Measurements from ENCODE around the gene PFKFB3. TPM values are rescaled to one million over a fixed set of nuclear protein-coding genes. Genes with fewer than 3 reads are reported as not detected.

PFKFB3 gene
- polyA plus RNA-seq, 2 donors = 26.2 to 42.7 TPM

GRCh38 chr10:6215241-6215640, 12.5 kb downstream of the PFKFB3 start:
- no peak overlapping the region for H3K27ac ChIP-seq (ENCODE audit: low read depth in 2 of 2, low read length in 1 of 2)
- no peaks in the 10 kb centered on the region for H3K9me3 ChIP-seq (ENCODE audit: control insufficient read depth in 2 of 2, insufficient read depth in 1 of 2, low read depth in 1 of 2, low read length in 1 of 2)
- no peaks in the 10 kb centered on the region for H3K27me3 ChIP-seq (ENCODE audit: control insufficient read depth in 1 of 2, insufficient read depth in 2 of 2, low read length in 2 of 2)
- H3K36me3 ChIP-seq (ENCODE audit: control insufficient read depth in 2 of 2, insufficient read depth in 2 of 2, low read length in 1 of 2) = peaks cover 13 to 34% of the 10 kb centered on the region in 2 donors
- H3K4me3 ChIP-seq (ENCODE audit: low read depth in 1 of 2, low read length in 2 of 2) = no peak overlapping the region
- 80 to 87% methylated on average over 19 of the region's 19 CpGs for WGBS, 2 donors
- peaks cover 0 to 19% of the 10 kb centered on the region in 2 donors for H3K4me1 ChIP-seq (ENCODE audit: control insufficient read depth in 2 of 2, insufficient read depth in 2 of 2, low read length in 1 of 2)

DNA sequence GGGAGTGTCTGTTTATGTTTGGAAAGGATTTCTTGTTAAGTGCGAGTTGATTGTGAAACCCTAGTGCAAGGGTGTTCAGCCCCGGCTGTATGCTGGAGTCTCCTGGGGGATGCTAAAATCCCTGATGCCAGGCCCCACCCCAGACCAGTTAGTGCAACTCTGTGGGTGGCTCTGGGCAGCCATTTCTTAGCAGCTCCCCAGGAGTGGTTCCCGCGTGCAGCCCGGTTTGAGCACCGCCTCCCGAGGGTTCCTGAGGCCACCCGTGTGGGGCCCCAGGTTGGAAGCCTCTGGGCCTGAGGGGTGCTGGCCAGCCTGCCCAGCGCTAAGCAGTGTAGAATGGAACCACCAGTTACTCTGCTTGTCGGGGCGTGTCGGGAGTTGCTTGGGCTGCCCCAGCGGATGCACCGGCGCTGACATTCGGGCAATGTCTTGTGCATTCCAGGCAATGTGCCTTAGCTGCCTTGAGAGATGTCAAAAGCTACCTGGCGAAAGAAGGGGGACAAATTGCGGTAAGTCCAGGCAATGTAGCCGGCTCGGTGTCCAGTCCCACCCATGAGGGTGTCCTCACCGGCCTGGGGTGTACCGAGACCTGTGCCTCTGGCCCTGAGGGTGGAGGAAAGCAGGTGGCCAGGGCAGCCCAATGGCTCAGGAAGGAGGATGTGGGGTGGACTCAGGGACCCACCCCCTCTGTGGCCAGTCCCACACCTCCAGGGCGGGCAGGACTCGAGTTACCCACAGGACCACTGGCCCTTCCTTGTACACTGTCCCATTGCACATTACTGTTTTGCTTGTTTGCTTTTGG, 13.2 kb downstream of the PFKFB3 start:
- WGBS, 2 donors = 67 to 84% methylated on average over 24 of the region's 24 CpGs
- Histone ChIP-seq H3K4me3 (ENCODE audit: low read depth in 1 of 2, low read length in 2 of 2) (no peak overlapping the region), H3K36me3 (ENCODE audit: control insufficient read depth in 2 of 2, insufficient read depth in 2 of 2, low read length in 1 of 2) (peaks cover 20 to 41% of the 10 kb centered on the region in 2 donors), H3K27ac (ENCODE audit: low read depth in 2 of 2, low read length in 1 of 2) (no peak overlapping the region), H3K27me3 (ENCODE audit: control insufficient read depth in 1 of 2, insufficient read depth in 2 of 2, low read length in 2 of 2) (no peaks in the 10 kb centered on the region), H3K9me3 (ENCODE audit: control insufficient read depth in 2 of 2, insufficient read depth in 1 of 2, low read depth in 1 of 2, low read length in 1 of 2) (no peaks in the 10 kb centered on the region), H3K4me1 (ENCODE audit: control insufficient read depth in 2 of 2, insufficient read depth in 2 of 2, low read length in 1 of 2) (peaks cover 0 to 19% of the 10 kb centered on the region in 2 donors)

GRCh38 chr10:6216916-6217315, 14.2 kb downstream of the PFKFB3 start:
- no peaks in the 10 kb centered on the region for H3K27me3 ChIP-seq (ENCODE audit: control insufficient read depth in 1 of 2, insufficient read depth in 2 of 2, low read length in 2 of 2)
- 91 to 92% methylated on average over 20 of the region's 20 CpGs for WGBS, 2 donors
- peaks cover 27 to 51% of the 10 kb centered on the region in 2 donors for H3K36me3 ChIP-seq (ENCODE audit: control insufficient read depth in 2 of 2, insufficient read depth in 2 of 2, low read length in 1 of 2)

GRCh38 chr10:6217611-6218010, 14.9 kb downstream of the PFKFB3 start:
- Histone ChIP-seq H3K9me3 (ENCODE audit: control insufficient read depth in 2 of 2, insufficient read depth in 1 of 2, low read depth in 1 of 2, low read length in 1 of 2) (no peaks in the 10 kb centered on the region), H3K27ac (ENCODE audit: low read depth in 2 of 2, low read length in 1 of 2) (no peak overlapping the region), H3K4me3 (ENCODE audit: low read depth in 1 of 2, low read length in 2 of 2) (no peak overlapping the region), H3K36me3 (ENCODE audit: control insufficient read depth in 2 of 2, insufficient read depth in 2 of 2, low read length in 1 of 2) (peaks cover 30 to 54% of the 10 kb centered on the region in 2 donors), H3K27me3 (ENCODE audit: control insufficient read depth in 1 of 2, insufficient read depth in 2 of 2, low read length in 2 of 2) (no peaks in the 10 kb centered on the region), H3K4me1 (ENCODE audit: control insufficient read depth in 2 of 2, insufficient read depth in 2 of 2, low read length in 1 of 2) (peaks cover 0 to 12% of the 10 kb centered on the region in 2 donors)
- 63 to 72% methylated on average over 3 of the region's 3 CpGs for WGBS, 2 donors

More at GRCh38 chr10:6216916-6217315, 14.2 kb downstream of the PFKFB3 start:
- H3K9me3 ChIP-seq (ENCODE audit: control insufficient read depth in 2 of 2, insufficient read depth in 1 of 2, low read depth in 1 of 2, low read length in 1 of 2) = no peaks in the 10 kb centered on the region
- H3K4me3 ChIP-seq (ENCODE audit: low read depth in 1 of 2, low read length in 2 of 2) = no peak overlapping the region
- H3K4me1 ChIP-seq (ENCODE audit: control insufficient read depth in 2 of 2, insufficient read depth in 2 of 2, low read length in 1 of 2) = peaks cover 0 to 12% of the 10 kb centered on the region in 2 donors
- H3K27ac ChIP-seq (ENCODE audit: low read depth in 2 of 2, low read length in 1 of 2) = no peak overlapping the region

DNA sequence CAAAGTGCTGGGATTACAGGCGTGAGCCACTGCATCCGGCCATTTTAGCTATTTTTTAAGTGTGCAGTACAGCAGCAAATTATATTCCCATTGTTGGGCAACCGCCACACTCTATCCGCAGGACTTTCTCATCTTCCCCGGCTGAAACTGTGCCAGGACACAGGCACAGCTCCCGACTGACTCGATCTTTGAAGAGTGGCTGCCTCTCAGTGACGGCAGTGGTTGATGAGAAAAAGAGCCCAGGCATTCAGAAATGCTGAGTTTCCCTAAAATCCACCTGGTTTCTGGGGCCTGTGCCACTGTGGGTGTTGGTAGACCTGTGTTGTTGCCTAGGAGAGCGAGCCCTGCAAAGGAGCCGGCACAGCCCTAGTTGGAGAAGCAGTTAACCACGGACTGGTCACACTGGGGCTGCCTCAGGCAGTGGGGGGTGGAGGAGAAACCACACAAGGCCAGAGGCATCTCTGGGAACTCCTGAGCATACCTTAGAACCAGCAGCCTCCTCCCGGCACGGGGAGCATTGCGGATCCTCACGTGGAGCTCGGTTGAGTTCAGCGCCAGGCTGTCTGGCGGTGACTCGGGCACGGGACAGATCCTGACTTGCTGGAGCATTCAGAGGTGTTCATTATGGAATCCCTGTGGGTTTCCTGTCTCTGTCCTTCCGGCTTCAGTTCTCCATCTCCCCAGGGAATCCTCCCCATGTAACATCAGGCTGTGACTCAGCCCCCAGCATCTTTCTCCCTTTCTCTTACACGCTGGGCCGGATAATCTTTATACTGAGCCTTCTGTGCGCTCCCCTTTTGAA, 16.2 kb downstream of the PFKFB3 start:
- Histone ChIP-seq H3K36me3 (ENCODE audit: control insufficient read depth in 2 of 2, insufficient read depth in 2 of 2, low read length in 1 of 2) (peaks cover 31 to 58% of the 10 kb centered on the region in 2 donors), H3K4me1 (ENCODE audit: control insufficient read depth in 2 of 2, insufficient read depth in 2 of 2, low read length in 1 of 2) (peaks cover 0 to 12% of the 10 kb centered on the region in 2 donors), H3K9me3 (ENCODE audit: control insufficient read depth in 2 of 2, insufficient read depth in 1 of 2, low read depth in 1 of 2, low read length in 1 of 2) (no peaks in the 10 kb centered on the region), H3K27ac (ENCODE audit: low read depth in 2 of 2, low read length in 1 of 2) (peak overlapping the region; percentile 51 to 53), H3K4me3 (ENCODE audit: low read depth in 1 of 2, low read length in 2 of 2) (no peak overlapping the region), H3K27me3 (ENCODE audit: control insufficient read depth in 1 of 2, insufficient read depth in 2 of 2, low read length in 2 of 2) (no peaks in the 10 kb centered on the region)
- 53 to 78% methylated on average over 24 of the region's 24 CpGs for WGBS, 2 donors

- 56 to 72% methylated on average over 10 of the region's 10 CpGs for WGBS, 2 donors
- no peaks in the 10 kb centered on the region for H3K27me3 ChIP-seq (ENCODE audit: control insufficient read depth in 1 of 2, insufficient read depth in 2 of 2, low read length in 2 of 2)
- no peak overlapping the region for H3K4me3 ChIP-seq (ENCODE audit: low read depth in 1 of 2, low read length in 2 of 2)
- H3K4me1 ChIP-seq (ENCODE audit: control insufficient read depth in 2 of 2, insufficient read depth in 2 of 2, low read length in 1 of 2) = peaks cover 0 to 12% of the 10 kb centered on the region in 2 donors
- peaks cover 33 to 58% of the 10 kb centered on the region in 2 donors for H3K36me3 ChIP-seq (ENCODE audit: control insufficient read depth in 2 of 2, insufficient read depth in 2 of 2, low read length in 1 of 2)
- H3K9me3 ChIP-seq (ENCODE audit: control insufficient read depth in 2 of 2, insufficient read depth in 1 of 2, low read depth in 1 of 2, low read length in 1 of 2) = no peaks in the 10 kb centered on the region
- H3K27ac ChIP-seq (ENCODE audit: low read depth in 2 of 2, low read length in 1 of 2) = peak overlapping the region in 1 of 2 donors; percentile 34
Measured at GRCh38 chr10:6219494-6219836, 16.7 kb downstream of the PFKFB3 start.

DNA sequence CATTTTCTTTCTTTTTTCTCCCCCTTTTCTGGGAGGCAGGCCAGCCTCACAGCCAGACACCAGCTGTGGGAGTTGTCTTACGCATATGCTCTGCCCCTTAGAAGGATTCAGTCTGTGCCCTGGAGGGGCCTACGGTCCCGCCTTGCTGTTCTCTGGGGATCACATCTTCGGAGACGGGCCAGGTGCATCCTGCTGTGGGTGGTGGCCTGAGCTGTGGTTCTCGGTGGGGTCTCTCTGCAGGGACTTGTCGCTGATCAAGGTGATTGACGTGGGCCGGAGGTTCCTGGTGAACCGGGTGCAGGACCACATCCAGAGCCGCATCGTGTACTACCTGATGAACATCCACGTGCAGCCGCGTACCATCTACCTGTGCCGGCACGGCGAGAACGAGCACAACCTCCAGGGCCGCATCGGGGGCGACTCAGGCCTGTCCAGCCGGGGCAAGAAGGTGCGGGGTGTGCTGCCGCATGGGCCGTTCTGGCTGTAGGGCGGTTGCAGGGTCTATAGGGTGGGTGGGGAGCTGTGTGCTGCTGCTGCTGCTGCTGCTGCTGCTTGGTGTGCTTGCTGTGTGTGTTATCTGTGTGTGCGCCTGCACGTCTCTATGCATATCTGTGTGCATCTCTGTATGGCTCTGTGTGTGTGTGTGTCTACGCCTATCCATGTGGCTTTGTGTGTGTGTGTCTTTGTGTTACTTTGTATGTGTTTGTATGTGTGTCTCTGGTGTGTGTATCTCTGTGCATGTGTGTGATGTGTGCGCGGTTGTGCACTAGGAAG, 17.9 kb downstream of the PFKFB3 start:
- WGBS, 2 donors = 93 to 94% methylated on average over 31 to 32 of the region's 32 CpGs
- H3K27ac ChIP-seq (ENCODE audit: low read depth in 2 of 2, low read length in 1 of 2) = no peak overlapping the region
- peaks cover 33 to 60% of the 10 kb centered on the region in 2 donors for H3K36me3 ChIP-seq (ENCODE audit: control insufficient read depth in 2 of 2, insufficient read depth in 2 of 2, low read length in 1 of 2)
- peaks cover 0 to 7% of the 10 kb centered on the region in 2 donors for H3K4me1 ChIP-seq (ENCODE audit: control insufficient read depth in 2 of 2, insufficient read depth in 2 of 2, low read length in 1 of 2)
- no peaks in the 10 kb centered on the region for H3K27me3 ChIP-seq (ENCODE audit: control insufficient read depth in 1 of 2, insufficient read depth in 2 of 2, low read length in 2 of 2)
- no peak overlapping the region for H3K4me3 ChIP-seq (ENCODE audit: low read depth in 1 of 2, low read length in 2 of 2)
- no peaks in the 10 kb centered on the region for H3K9me3 ChIP-seq (ENCODE audit: control insufficient read depth in 2 of 2, insufficient read depth in 1 of 2, low read depth in 1 of 2, low read length in 1 of 2)

DNA sequence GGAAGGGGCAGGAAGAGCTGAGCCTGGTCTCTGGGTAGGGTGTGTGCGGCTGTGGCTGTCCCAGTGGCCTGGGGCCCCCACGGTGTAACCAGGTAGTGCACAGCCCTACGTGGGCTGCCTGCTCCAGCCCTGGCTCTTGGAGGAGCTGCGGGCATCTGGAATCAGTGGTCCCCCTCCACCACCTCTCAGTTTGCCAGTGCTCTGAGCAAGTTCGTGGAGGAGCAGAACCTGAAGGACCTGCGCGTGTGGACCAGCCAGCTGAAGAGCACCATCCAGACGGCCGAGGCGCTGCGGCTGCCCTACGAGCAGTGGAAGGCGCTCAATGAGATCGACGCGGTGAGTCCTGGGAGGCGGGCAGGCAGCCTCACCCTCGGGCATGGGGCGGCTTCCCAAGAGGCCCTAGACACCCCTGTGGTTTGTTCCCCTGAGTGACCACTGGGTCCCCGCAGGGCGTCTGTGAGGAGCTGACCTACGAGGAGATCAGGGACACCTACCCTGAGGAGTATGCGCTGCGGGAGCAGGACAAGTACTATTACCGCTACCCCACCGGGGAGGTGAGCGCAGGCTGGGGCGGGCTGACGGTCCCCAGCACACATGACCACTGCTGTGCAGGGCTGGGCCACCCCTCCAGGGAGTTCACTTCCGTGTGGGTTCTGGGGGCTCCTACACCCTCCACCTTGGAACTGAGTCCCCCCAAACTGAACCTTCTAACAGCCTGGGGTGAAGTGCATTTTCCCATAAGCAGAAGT, 18.6 kb downstream of the PFKFB3 start:
- H3K27me3 ChIP-seq (ENCODE audit: control insufficient read depth in 1 of 2, insufficient read depth in 2 of 2, low read length in 2 of 2) = no peaks in the 10 kb centered on the region
- peaks cover 29 to 60% of the 10 kb centered on the region in 2 donors for H3K36me3 ChIP-seq (ENCODE audit: control insufficient read depth in 2 of 2, insufficient read depth in 2 of 2, low read length in 1 of 2)
- H3K27ac ChIP-seq (ENCODE audit: low read depth in 2 of 2, low read length in 1 of 2) = no peak overlapping the region
- 95% methylated on average over 30 of the region's 30 CpGs for WGBS, 2 donors
- peaks cover 0 to 3% of the 10 kb centered on the region in 2 donors for H3K4me1 ChIP-seq (ENCODE audit: control insufficient read depth in 2 of 2, insufficient read depth in 2 of 2, low read length in 1 of 2)
- no peak overlapping the region for H3K4me3 ChIP-seq (ENCODE audit: low read depth in 1 of 2, low read length in 2 of 2)
- peaks cover 0 to 2% of the 10 kb centered on the region in 2 donors for H3K9me3 ChIP-seq (ENCODE audit: control insufficient read depth in 2 of 2, insufficient read depth in 1 of 2, low read depth in 1 of 2, low read length in 1 of 2)

All from esophagus (tissue), 2 donors.